ENCODE data around the gene TMEM132D.

Gene TMEM132D

DNA sequence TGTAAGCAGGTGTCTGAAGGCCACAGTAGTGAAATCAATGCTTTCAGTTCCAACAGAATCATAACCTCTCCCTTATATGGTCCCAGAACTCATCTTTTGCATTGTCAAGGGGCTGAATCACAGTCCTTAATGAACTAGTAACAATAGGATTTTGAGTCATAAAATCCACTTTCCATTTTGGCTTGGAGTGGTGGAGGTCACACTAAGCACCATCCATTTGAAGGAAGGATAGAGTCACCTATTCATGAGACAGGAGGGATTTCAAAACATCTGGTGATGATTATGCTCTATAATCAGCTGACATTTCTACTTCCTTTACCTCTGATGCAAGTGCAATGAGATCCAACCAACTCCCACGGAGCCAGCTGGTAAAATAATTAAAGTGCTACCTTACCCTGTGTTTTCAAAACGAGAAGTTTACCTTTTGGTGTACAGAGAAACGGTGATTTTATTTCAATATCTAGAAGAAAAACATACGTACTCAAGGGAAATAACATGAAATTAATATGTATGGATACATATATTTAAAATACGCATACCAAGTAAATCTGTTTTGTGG, 59.1 kb downstream of the TMEM132D start:
- H3K9me3 ChIP-seq (ENCODE audit: control insufficient read depth in 1 of 2, low read length in 2 of 2): no peaks in the 10 kb centered on the region
- H3K27ac ChIP-seq (ENCODE audit: low read length): no peak overlapping the region

DNA sequence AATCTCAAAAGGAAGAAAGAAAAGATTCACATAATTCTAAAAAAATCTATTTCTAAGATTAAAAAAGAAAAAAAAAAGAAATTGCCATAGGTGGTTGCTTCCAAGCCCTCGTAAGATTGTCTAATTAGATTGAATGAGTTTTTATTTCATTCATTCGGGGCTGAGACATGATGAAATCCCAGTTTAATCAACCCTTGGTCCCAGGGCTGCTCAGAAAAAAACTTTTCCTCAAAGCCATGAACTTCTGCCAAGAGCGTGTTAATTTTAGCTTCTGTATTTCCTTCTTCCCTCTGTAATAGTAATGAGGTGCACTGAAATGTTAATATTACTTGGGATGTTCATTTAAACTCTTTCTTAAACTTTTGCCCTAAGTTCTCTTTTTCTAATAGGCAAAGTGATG, 62.6 kb downstream of the TMEM132D start:
- H3K9me3 ChIP-seq (ENCODE audit: control insufficient read depth in 1 of 2, low read length in 2 of 2): no peaks in the 10 kb centered on the region
- no peak overlapping the region for H3K27ac ChIP-seq (ENCODE audit: low read length)
- no peaks in the 10 kb centered on the region for H3K36me3 ChIP-seq (ENCODE audit: control insufficient read depth in 1 of 2, insufficient read depth in 2 of 2, low read length in 2 of 2)
- no peaks in the 10 kb centered on the region for H3K4me1 ChIP-seq (ENCODE audit: control insufficient read depth in 1 of 2, insufficient read depth in 2 of 2, low read length in 2 of 2)
- H3K4me3 ChIP-seq (ENCODE audit: low read depth in 1 of 2, low read length in 2 of 2): no peak overlapping the region
- no peaks in the 10 kb centered on the region for H3K27me3 ChIP-seq (ENCODE audit: low read depth, low read length)

More for the DNA sequence above, 59.1 kb downstream of the TMEM132D start:
- no peaks in the 10 kb centered on the region for H3K4me1 ChIP-seq (ENCODE audit: control insufficient read depth in 1 of 2, insufficient read depth in 2 of 2, low read length in 2 of 2)
- H3K36me3 ChIP-seq (ENCODE audit: control insufficient read depth in 1 of 2, insufficient read depth in 2 of 2, low read length in 2 of 2): no peaks in the 10 kb centered on the region
- H3K4me3 ChIP-seq (ENCODE audit: low read depth in 1 of 2, low read length in 2 of 2): no peak overlapping the region
- no peaks in the 10 kb centered on the region for H3K27me3 ChIP-seq (ENCODE audit: low read depth, low read length)

- Histone ChIP-seq H3K27me3 (ENCODE audit: low read depth, low read length) (no peaks in the 10 kb centered on the region), H3K4me1 (ENCODE audit: control insufficient read depth in 1 of 2, insufficient read depth in 2 of 2, low read length in 2 of 2) (no peaks in the 10 kb centered on the region), H3K4me3 (ENCODE audit: low read depth in 1 of 2, low read length in 2 of 2) (no peak overlapping the region), H3K27ac (ENCODE audit: low read length) (no peak overlapping the region), H3K36me3 (ENCODE audit: control insufficient read depth in 1 of 2, insufficient read depth in 2 of 2, low read length in 2 of 2) (no peaks in the 10 kb centered on the region), H3K9me3 (ENCODE audit: control insufficient read depth in 1 of 2, low read length in 2 of 2) (no peaks in the 10 kb centered on the region)
Measured at GRCh38 chr12:129840145-129840884, 63.5 kb downstream of the TMEM132D start.

GRCh38 chr12:129839679-129840078, 64.1 kb downstream of the TMEM132D start:
- H3K9me3 ChIP-seq (ENCODE audit: control insufficient read depth in 1 of 2, low read length in 2 of 2): no peaks in the 10 kb centered on the region
- no peak overlapping the region for H3K4me3 ChIP-seq (ENCODE audit: low read depth in 1 of 2, low read length in 2 of 2)
- H3K27me3 ChIP-seq (ENCODE audit: low read depth, low read length): no peaks in the 10 kb centered on the region
- no peaks in the 10 kb centered on the region for H3K4me1 ChIP-seq (ENCODE audit: control insufficient read depth in 1 of 2, insufficient read depth in 2 of 2, low read length in 2 of 2)
- no peaks in the 10 kb centered on the region for H3K36me3 ChIP-seq (ENCODE audit: control insufficient read depth in 1 of 2, insufficient read depth in 2 of 2, low read length in 2 of 2)
- H3K27ac ChIP-seq (ENCODE audit: low read length): no peak overlapping the region

DNA sequence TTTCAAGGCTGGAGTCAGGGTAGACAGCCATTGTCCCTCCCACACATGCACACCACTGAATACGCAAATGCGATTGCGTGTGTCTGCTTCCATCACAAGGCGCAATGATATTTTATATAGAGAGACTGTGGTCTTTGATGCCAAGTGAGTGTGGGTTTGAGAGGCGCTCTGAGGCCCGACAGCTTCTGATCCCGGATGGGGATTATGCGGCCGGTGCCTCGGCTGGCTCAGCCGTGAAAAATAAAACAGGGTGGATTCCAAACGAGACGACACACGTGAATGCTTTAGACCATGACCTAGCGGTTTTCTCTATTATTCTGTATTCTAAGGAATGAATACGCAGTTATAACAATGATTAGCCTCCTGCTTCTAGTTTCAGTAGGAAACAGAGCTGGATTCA, 72.5 kb downstream of the TMEM132D start:
- Histone ChIP-seq H3K4me1 (ENCODE audit: control insufficient read depth in 1 of 2, insufficient read depth in 2 of 2, low read length in 2 of 2) (no peaks in the 10 kb centered on the region), H3K36me3 (ENCODE audit: control insufficient read depth in 1 of 2, insufficient read depth in 2 of 2, low read length in 2 of 2) (no peaks in the 10 kb centered on the region), H3K9me3 (ENCODE audit: control insufficient read depth in 1 of 2, low read length in 2 of 2) (no peaks in the 10 kb centered on the region), H3K27me3 (ENCODE audit: low read depth, low read length) (no peaks in the 10 kb centered on the region), H3K4me3 (ENCODE audit: low read depth in 1 of 2, low read length in 2 of 2) (no peak overlapping the region), H3K27ac (ENCODE audit: low read length) (no peak overlapping the region)

GRCh38 chr12:129830796-129831195, 73.0 kb downstream of the TMEM132D start:
- Histone ChIP-seq H3K27me3 (ENCODE audit: low read depth, low read length) (no peaks in the 10 kb centered on the region), H3K4me1 (ENCODE audit: control insufficient read depth in 1 of 2, insufficient read depth in 2 of 2, low read length in 2 of 2) (no peaks in the 10 kb centered on the region), H3K4me3 (ENCODE audit: low read depth in 1 of 2, low read length in 2 of 2) (no peak overlapping the region), H3K36me3 (ENCODE audit: control insufficient read depth in 1 of 2, insufficient read depth in 2 of 2, low read length in 2 of 2) (no peaks in the 10 kb centered on the region), H3K9me3 (ENCODE audit: control insufficient read depth in 1 of 2, low read length in 2 of 2) (no peaks in the 10 kb centered on the region), H3K27ac (ENCODE audit: low read length) (no peak overlapping the region)

GRCh38 chr12:129827866-129828384, 75.9 kb downstream of the TMEM132D start:
- Histone ChIP-seq H3K9me3 (ENCODE audit: control insufficient read depth in 1 of 2, low read length in 2 of 2) (no peaks in the 10 kb centered on the region), H3K4me1 (ENCODE audit: control insufficient read depth in 1 of 2, insufficient read depth in 2 of 2, low read length in 2 of 2) (no peaks in the 10 kb centered on the region), H3K27ac (ENCODE audit: low read length) (no peak overlapping the region), H3K36me3 (ENCODE audit: control insufficient read depth in 1 of 2, insufficient read depth in 2 of 2, low read length in 2 of 2) (no peaks in the 10 kb centered on the region), H3K27me3 (ENCODE audit: low read depth, low read length) (no peaks in the 10 kb centered on the region), H3K4me3 (ENCODE audit: low read depth in 1 of 2, low read length in 2 of 2) (no peak overlapping the region)

DNA sequence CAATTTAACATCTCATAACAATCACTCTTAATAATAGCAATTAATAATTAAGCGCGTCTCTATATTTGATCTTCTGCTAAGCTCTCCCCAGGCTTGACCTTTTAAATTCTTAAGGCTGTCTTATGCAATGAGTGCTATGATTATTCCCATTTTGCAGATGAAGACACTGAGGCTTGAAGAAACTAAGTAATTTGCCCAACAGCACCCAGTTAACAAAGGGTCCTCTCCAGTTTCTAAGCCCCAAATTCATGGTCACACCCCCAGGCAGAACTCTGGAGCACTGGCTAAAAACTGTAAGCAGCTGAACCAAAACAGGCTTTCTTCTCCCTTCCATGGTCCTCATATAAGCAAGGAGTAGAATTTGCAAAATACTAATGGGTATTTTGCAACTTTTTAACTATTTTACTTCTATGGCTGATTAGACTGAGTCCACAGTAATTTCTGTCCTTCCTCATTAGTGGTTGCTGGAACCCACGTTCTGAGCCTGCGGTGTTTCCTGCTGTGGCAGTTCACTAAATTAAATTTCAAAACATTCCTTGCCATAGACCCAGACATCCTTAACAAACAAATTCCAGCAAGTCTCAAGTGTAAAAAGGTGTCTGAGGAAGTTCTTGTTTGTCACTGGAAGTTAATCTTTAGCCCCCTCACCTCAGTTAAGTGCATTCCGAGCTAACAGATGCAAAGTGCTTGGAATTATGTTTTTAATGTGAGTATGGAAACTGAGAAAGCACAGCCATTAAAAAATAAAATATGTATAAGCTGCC, 76.5 kb downstream of the TMEM132D start:
- H3K4me3 ChIP-seq (ENCODE audit: low read depth in 1 of 2, low read length in 2 of 2): no peak overlapping the region
- H3K36me3 ChIP-seq (ENCODE audit: control insufficient read depth in 1 of 2, insufficient read depth in 2 of 2, low read length in 2 of 2): no peaks in the 10 kb centered on the region
- H3K4me1 ChIP-seq (ENCODE audit: control insufficient read depth in 1 of 2, insufficient read depth in 2 of 2, low read length in 2 of 2): no peaks in the 10 kb centered on the region
- no peaks in the 10 kb centered on the region for H3K9me3 ChIP-seq (ENCODE audit: control insufficient read depth in 1 of 2, low read length in 2 of 2)
- no peak overlapping the region for H3K27ac ChIP-seq (ENCODE audit: low read length)
- H3K27me3 ChIP-seq (ENCODE audit: low read depth, low read length): no peaks in the 10 kb centered on the region

- Histone ChIP-seq H3K4me3 (ENCODE audit: low read depth in 1 of 2, low read length in 2 of 2) (no peak overlapping the region), H3K27me3 (ENCODE audit: low read depth, low read length) (no peaks in the 10 kb centered on the region), H3K4me1 (ENCODE audit: control insufficient read depth in 1 of 2, insufficient read depth in 2 of 2, low read length in 2 of 2) (no peaks in the 10 kb centered on the region), H3K36me3 (ENCODE audit: control insufficient read depth in 1 of 2, insufficient read depth in 2 of 2, low read length in 2 of 2) (no peaks in the 10 kb centered on the region), H3K9me3 (ENCODE audit: control insufficient read depth in 1 of 2, low read length in 2 of 2) (no peaks in the 10 kb centered on the region), H3K27ac (ENCODE audit: low read length) (no peak overlapping the region)
Measured at GRCh38 chr12:129826273-129826672, 77.6 kb downstream of the TMEM132D start.

DNA sequence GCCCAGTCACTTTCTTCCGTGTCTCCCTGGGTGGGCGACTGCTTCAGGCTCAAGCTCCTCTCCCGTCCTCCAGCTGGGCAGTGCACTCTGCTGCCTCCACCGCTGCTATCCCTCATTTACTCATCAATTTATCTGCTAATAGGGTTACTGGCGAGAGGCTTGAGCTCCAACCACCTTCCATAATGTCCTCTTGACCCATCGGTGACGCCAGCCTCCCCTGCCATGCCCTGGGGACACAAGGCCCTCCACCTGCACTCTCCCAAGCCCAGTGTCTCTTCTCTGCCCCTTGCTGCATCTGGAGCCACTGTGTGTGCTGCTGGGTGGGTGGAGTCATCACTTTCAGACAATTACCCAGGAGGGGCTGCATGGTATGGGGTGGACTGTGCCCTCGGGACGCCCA, 78.5 kb downstream of the TMEM132D start:
- H3K4me3 ChIP-seq (ENCODE audit: low read depth in 1 of 2, low read length in 2 of 2): no peak overlapping the region
- no peaks in the 10 kb centered on the region for H3K36me3 ChIP-seq (ENCODE audit: control insufficient read depth in 1 of 2, insufficient read depth in 2 of 2, low read length in 2 of 2)
- no peak overlapping the region for H3K27ac ChIP-seq (ENCODE audit: low read length)
- no peaks in the 10 kb centered on the region for H3K27me3 ChIP-seq (ENCODE audit: low read depth, low read length)
- no peaks in the 10 kb centered on the region for H3K9me3 ChIP-seq (ENCODE audit: control insufficient read depth in 1 of 2, low read length in 2 of 2)
- H3K4me1 ChIP-seq (ENCODE audit: control insufficient read depth in 1 of 2, insufficient read depth in 2 of 2, low read length in 2 of 2): no peaks in the 10 kb centered on the region

DNA sequence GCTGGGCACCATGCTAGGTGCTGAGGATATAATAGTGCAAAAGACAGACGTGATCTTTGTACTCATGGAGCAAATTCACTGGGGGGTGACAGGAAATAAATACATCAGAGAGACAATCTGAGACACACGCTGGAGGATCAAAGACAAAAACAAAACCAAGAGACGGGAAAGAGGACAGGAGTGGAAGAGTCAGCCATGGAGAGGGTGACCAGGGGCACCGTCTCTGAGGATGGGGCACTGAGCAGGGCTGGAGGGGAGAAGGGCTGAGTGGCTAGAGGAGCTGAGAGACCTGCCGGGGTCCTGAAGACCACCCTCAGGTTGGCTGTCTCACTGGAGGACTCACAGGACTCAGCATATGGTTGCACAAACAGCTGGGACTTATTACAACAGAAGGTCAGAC, 81.9 kb downstream of the TMEM132D start:
- H3K4me1 ChIP-seq (ENCODE audit: control insufficient read depth in 1 of 2, insufficient read depth in 2 of 2, low read length in 2 of 2): no peaks in the 10 kb centered on the region
- no peaks in the 10 kb centered on the region for H3K36me3 ChIP-seq (ENCODE audit: control insufficient read depth in 1 of 2, insufficient read depth in 2 of 2, low read length in 2 of 2)
- H3K4me3 ChIP-seq (ENCODE audit: low read depth in 1 of 2, low read length in 2 of 2): no peak overlapping the region
- H3K27me3 ChIP-seq (ENCODE audit: low read depth, low read length): no peaks in the 10 kb centered on the region
- no peaks in the 10 kb centered on the region for H3K9me3 ChIP-seq (ENCODE audit: control insufficient read depth in 1 of 2, low read length in 2 of 2)
- H3K27ac ChIP-seq (ENCODE audit: low read length): no peak overlapping the region
